ENCODE measurements around the gene ADARB1.

DNA sequence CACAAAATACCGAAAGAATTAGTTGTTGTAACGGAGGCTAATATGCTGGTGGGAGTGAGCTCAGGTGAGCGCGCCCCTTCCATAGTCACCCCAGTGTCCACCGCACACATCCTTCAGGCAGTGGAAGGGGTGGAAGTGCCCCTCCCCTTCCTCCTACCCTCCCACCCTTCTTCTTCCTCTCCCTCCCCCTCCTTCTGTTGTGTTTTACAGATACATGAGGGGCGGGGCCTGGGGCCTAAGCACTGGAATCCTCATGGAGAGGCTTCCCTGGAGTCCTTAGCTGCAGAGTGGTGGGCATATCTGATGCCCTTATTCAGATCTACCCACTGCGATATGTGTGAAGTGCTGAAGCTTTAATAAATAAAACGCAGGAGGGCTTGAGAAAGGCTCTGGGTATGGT, 10.3 kb upstream of the ADARB1 start:
- TF ChIP-seq, protein P1, sequence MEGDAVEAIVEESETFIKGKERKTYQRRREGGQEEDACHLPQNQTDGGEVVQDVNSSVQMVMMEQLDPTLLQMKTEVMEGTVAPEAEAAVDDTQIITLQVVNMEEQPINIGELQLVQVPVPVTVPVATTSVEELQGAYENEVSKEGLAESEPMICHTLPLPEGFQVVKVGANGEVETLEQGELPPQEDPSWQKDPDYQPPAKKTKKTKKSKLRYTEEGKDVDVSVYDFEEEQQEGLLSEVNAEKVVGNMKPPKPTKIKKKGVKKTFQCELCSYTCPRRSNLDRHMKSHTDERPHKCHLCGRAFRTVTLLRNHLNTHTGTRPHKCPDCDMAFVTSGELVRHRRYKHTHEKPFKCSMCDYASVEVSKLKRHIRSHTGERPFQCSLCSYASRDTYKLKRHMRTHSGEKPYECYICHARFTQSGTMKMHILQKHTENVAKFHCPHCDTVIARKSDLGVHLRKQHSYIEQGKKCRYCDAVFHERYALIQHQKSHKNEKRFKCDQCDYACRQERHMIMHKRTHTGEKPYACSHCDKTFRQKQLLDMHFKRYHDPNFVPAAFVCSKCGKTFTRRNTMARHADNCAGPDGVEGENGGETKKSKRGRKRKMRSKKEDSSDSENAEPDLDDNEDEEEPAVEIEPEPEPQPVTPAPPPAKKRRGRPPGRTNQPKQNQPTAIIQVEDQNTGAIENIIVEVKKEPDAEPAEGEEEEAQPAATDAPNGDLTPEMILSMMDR (IDR thresholded peaks at IDR 0.05) = no peak
- TF ChIP-seq POLR2A (IDR thresholded peaks at IDR 0.05) (no peak), EP300 (IDR thresholded peaks at IDR 0.05) (no peak)

Measured in tibial nerve (tissue), 4 donors.